K562 (cell line): ENCODE data around the gene NLRP5. TPM values are rescaled to one million over a fixed set of nuclear protein-coding genes. Genes with fewer than 3 reads are reported as not detected.

Experiments used
- ATAC-seq: fragments of 200-7000 bp; cut with Tn5 transposase; 3 replicates; pipeline ENCODE4 v1.9.1; 2020; ENCODE audit warnings: moderate library complexity
- BruUV-seq: library from RNA; stranded (reverse); fragments of 400-500 nt; replicated peaks from 2 replicates; lab custom pipeline; 2021; lab: Mats Ljungman, UMichigan
- CTCF ChIA-PET: fragments of 300-600 bp; formaldehyde crosslinking; extraction: SDS; loops from one replicate; lab custom pipeline; 2021; ENCODE audit warnings: low intra/inter-chr PET ratio; lab: Yijun Ruan, JAX
- POLR2A ChIA-PET: fragments of 300-600, 350-650 bp; sonication (Branson Sonifier 250); formaldehyde crosslinking; extraction: SDS; loops from one replicate; lab custom pipeline; 2021; ENCODE audit warnings: antibody characterized with exemption, inconsistent platforms; lab: Yijun Ruan, JAX
- DNase-seq, 4 experiments: peaks; one replicate each; pipeline versions ENCODE4 v3.0.0 to v3.0.0-alpha.2; 2011 to 2018; ENCODE audit warnings: low spot score in 3 of 4, mixed read lengths in 3 of 4; ENCODE audit errors: extremely low read depth in 1 of 4
- FAIRE-seq: peaks from 2 replicates; lab custom pipeline; 2011; peaks lifted over from hg19 to GRCh38; lab: Jason Lieb, UNC
- H2AFZ ChIP-seq: 2 replicates; pipeline ENCODE4 v1.6.0; 2011; ENCODE audit warnings: low read depth, low read length, control low read depth, inconsistent platforms
- H3K27ac ChIP-seq: fragments of 200-600 bp; 3 replicates; pipeline ENCODE4 v1.8.0; 2011; ENCODE audit warnings: low read depth, mild to moderate bottlenecking, control low read depth, inconsistent platforms, low read length, moderate library complexity, mixed read lengths; ENCODE audit errors: extremely low read depth
- H3K27me3 ChIP-seq, 2 experiments: fragments of 300-600 bp in 1 of 2; 2 replicates in 1 of 2; 3 replicates in 1 of 2; pipeline versions ENCODE4 v1.6.0 to v1.8.0; 2011; ENCODE audit warnings: inconsistent platforms in 2 of 2, low read length in 2 of 2, mild to moderate bottlenecking in 1 of 2, mixed read lengths in 1 of 2, moderate library complexity in 1 of 2; ENCODE audit not compliant: control insufficient read depth in 2 of 2, insufficient read depth in 2 of 2
- H3K36me3 ChIP-seq: fragments of 300-600 bp; 3 replicates; pipeline ENCODE4 v1.8.0; 2011; ENCODE audit warnings: mild to moderate bottlenecking, low read length, inconsistent platforms; ENCODE audit not compliant: control insufficient read depth, insufficient read depth
- H3K4me1 ChIP-seq, 2 experiments: fragments of 200-600 bp in 1 of 2; replicated peaks in 1 of 2; 2 replicates in 1 of 2; 3 replicates in 1 of 2; pipeline versions ENCODE4 v1.5.1 to v1.8.0; 2011; ENCODE audit warnings: inconsistent platforms in 2 of 2, low read length in 2 of 2, mild to moderate bottlenecking in 1 of 2, mixed read lengths in 1 of 2, moderate library complexity in 1 of 2; ENCODE audit not compliant: control insufficient read depth in 2 of 2, insufficient read depth in 2 of 2
- H3K4me2 ChIP-seq: 2 replicates; pipeline ENCODE4 v1.6.1; 2011; ENCODE audit warnings: low read length, control low read depth, inconsistent platforms, mixed read lengths; ENCODE audit not compliant: insufficient read depth
- H3K4me3 ChIP-seq: fragments of 200-600 bp; sonication (generic), shearing (Covaris generic); 2 replicates; pipeline ENCODE4 v1.5.1; 2016; ENCODE audit warnings: control low read depth, inconsistent platforms
- H3K79me2 ChIP-seq: fragments of 200-600 bp; 3 replicates; pipeline ENCODE4 v1.8.0; 2011; ENCODE audit warnings: low read length, inconsistent platforms; ENCODE audit not compliant: control insufficient read depth, insufficient read depth
- H3K9ac ChIP-seq, 2 experiments: 2 replicates each; pipeline versions ENCODE4 v1.6.0 to v1.6.1; 2011; ENCODE audit warnings: low read depth in 2 of 2, low read length in 2 of 2, control low read depth in 1 of 2, inconsistent platforms in 1 of 2, mild to moderate bottlenecking in 1 of 2, mixed read lengths in 1 of 2; ENCODE audit not compliant: insufficient read depth in 1 of 2
- H3K9me1 ChIP-seq: one replicate; pipeline ENCODE4 v1.6.0; 2011; ENCODE audit warnings: inconsistent platforms, mild to moderate bottlenecking, low read length, moderate library complexity; ENCODE audit not compliant: control insufficient read depth, insufficient read depth
- H3K9me3 ChIP-seq: replicated peaks from 2 replicates; pipeline ENCODE4 v1.5.1; 2011; ENCODE audit warnings: low read depth, low read length, inconsistent platforms; ENCODE audit not compliant: control insufficient read depth, insufficient read depth
- H4K20me1 ChIP-seq: replicated peaks from 2 replicates; pipeline ENCODE4 v1.6.1; 2011; ENCODE audit warnings: low read length, inconsistent platforms, mixed read lengths; ENCODE audit not compliant: control insufficient read depth, insufficient read depth
- CBFA2T2 ChIP-seq: fragments of 450-650 bp; conservative IDR thresholded peaks from 2 replicates; pipeline ENCODE4 v1.6.1; 2017; ENCODE audit warnings: mild to moderate bottlenecking
- HNRNPLL ChIP-seq: fragments of 200-400 bp; formaldehyde crosslinking; IDR thresholded peaks from 2 replicates; pipeline ENCODE4 v1.6.1; 2017; ENCODE audit warnings: low read length, low read depth, mild to moderate bottlenecking; ENCODE audit not compliant: poor library complexity, severe bottlenecking
- NCOA4 ChIP-seq: fragments of 450-650 bp; IDR thresholded peaks from 2 replicates; pipeline ENCODE4 v1.6.1; 2018; ENCODE audit warnings: mild to moderate bottlenecking; ENCODE audit not compliant: partially characterized antibody
- NR2C2 ChIP-seq, 2 experiments: fragments of 200-800 bp in 1 of 2; sonication (Bioruptor generic) in 1 of 2; sonication (generic) in 1 of 2; formaldehyde crosslinking in 1 of 2; IDR thresholded peaks; 2 replicates each; pipeline versions ENCODE4 v1.6.1 to v1.8.0; 2016 to 2022; ENCODE audit warnings: mild to moderate bottlenecking in 1 of 2, missing compliant biosample characterization in 1 of 2, missing genetic modification characterization in 1 of 2, missing genetic modification reagents in 1 of 2
- RAD51 ChIP-seq: fragments of 450-650 bp; IDR thresholded peaks from 2 replicates; pipeline ENCODE4 v1.7.1; 2016; ENCODE audit warnings: low read depth, mild to moderate bottlenecking, borderline replicate concordance
- TFAP4 ChIP-seq: sonication (generic); formaldehyde crosslinking; IDR thresholded peaks from 2 replicates; pipeline ENCODE4 v1.8.0; 2022; ENCODE audit warnings: missing genetic modification reagents, mild to moderate bottlenecking, moderate library complexity, borderline replicate concordance
- TFE3 ChIP-seq: fragments of 450-650 bp; formaldehyde crosslinking; IDR thresholded peaks from 2 replicates; pipeline ENCODE4 v1.4.0; 2020; ENCODE audit warnings: mild to moderate bottlenecking, mixed read lengths
- THRB ChIP-seq: fragments of 450-650 bp; formaldehyde crosslinking; conservative IDR thresholded peaks from 2 replicates; pipeline ENCODE4 v1.4.0; 2022; ENCODE audit warnings: mild to moderate bottlenecking, missing genetic modification characterization
- TOE1 ChIP-seq, 2 experiments: fragments of 450-650 bp in 1 of 2; sonication (generic) in 1 of 2; formaldehyde crosslinking in 1 of 2; IDR thresholded peaks; 2 replicates each; pipeline versions ENCODE4 v1.7.1 to v1.8.0; 2016 to 2022; ENCODE audit warnings: borderline replicate concordance in 2 of 2, mild to moderate bottlenecking in 2 of 2, antibody characterized with exemption in 1 of 2, inconsistent platforms in 1 of 2, low read depth in 1 of 2, missing genetic modification reagents in 1 of 2, moderate library complexity in 1 of 2
- ZFX ChIP-seq: sonication (generic); formaldehyde crosslinking; IDR thresholded peaks from 2 replicates; pipeline ENCODE4 v1.8.0; 2022; ENCODE audit warnings: mild to moderate bottlenecking, missing genetic modification reagents, moderate library complexity
- ZNF146 ChIP-seq: IDR thresholded peaks from one replicate; pipeline ENCODE4 v1.6.1; 2018; ENCODE audit warnings: missing compliant biosample characterization; ENCODE audit not compliant: unreplicated experiment
- ZNF644 ChIP-seq: fragments of 200-800 bp; sonication (Bioruptor generic); IDR thresholded peaks from 2 replicates; pipeline ENCODE4 v1.6.1; 2016; ENCODE audit warnings: low read depth, missing genetic modification characterization, missing compliant biosample characterization
- WGBS: fragments of 100-300 bp; shearing (Covaris generic); methylation state at CpG from one replicate; pipeline ENCODE4 v1.1.6; 2016; ENCODE audit warnings: low coverage, mixed read lengths; ENCODE audit not compliant: insufficient coverage; ENCODE audit errors: missing lambda C conversion rate; 5-methylcytosine and 5-hydroxymethylcytosine counted together
- in situ Hi-C: fragments of 300-500 bp; cut with MboI; formaldehyde crosslinking; loops from 4 replicates; pipeline ENCODE4 v1.15.0; 2018; ENCODE audit warnings: inconsistent platforms, mixed read lengths
- intact Hi-C: fragments of 100-400 bp; cut with micrococcal nuclease; formaldehyde crosslinking; loops from 2 replicates; pipeline ENCODE4 v1.14.2; 2022
- polyA plus RNA-seq, 8 experiments: library from polyadenylated mRNA; depleted of rRNA in 4 of 8; stranded (reverse) in 5 of 8; unstranded in 3 of 8; fragments of >200 nt; fragmentation: Nextera tagmentation in 2 of 8; fragmentation: Illumina TruSeq in 1 of 8; extraction: Ambion mirVana in 2 of 8; extraction: Trizol in 1 of 8; gene quantifications; 2 replicates each; pipeline versions ENCODE4 v1.2.1 to v1.2.3, GENCODE V29; 2011 to 2014; ENCODE audit warnings: inconsistent platforms in 1 of 8, missing spikeins in 1 of 8
- total RNA-seq, 7 experiments: library from RNA; depleted of rRNA in 6 of 7; stranded (reverse); fragments of >200 nt in 6 of 7; fragmentation: Illumina TruSeq in 2 of 7; extraction: Trizol in 2 of 7; gene quantifications; 2 replicates each; pipeline versions ENCODE4 v1.2.1 to v1.2.3, GENCODE V29; 2011 to 2021; ENCODE audit warnings: low replicate concordance in 1 of 7

NLRP5 gene
- total and polyA plus RNA-seq, 9 of the 15 experiments (the other 6 are each of a cell fraction or from before 2014, with no cell fraction given), result 0.04 to 0.07 TPM; not detected in 7

DNA sequence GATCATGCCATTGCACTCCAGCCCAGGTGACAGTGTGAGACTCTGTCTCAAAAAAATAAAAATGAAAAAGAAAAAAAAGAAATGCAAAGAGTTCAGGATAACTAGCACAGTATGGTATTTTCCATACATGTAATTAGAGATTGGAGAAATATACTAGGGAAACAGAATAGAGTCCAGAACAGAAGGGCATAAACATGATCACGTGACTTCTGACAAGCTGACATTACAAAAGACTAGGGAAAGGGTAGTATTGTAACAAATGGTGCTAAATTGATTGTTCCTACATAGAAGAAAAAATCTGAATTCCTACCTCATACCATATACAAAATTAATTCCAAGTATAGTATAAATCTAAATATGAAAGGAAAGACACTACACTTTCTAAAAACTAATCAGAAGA, 1.3 kb upstream of the NLRP5 start:
- Histone ChIP-seq H2AFZ (no peak overlapping the region), H3K36me3 (no peaks in the 10 kb centered on the region), H3K9me1 (no peaks in the 10 kb centered on the region), H3K79me2 (no peaks in the 10 kb centered on the region), H3K4me1 (peaks cover 0 to 5% of the 10 kb centered on the region in 2 experiments; a peak in 2 of 5 replicates), H4K20me1 (no peaks in the 10 kb centered on the region), H3K9ac (no peak overlapping the region), H3K4me3 (no peak overlapping the region), H3K9me3 (no peaks in the 10 kb centered on the region), H3K27ac (no peak overlapping the region), H3K27me3 (peaks cover 0 to 4% of the 10 kb centered on the region in 2 experiments; a peak in 2 of 5 replicates), H3K4me2 (no peak overlapping the region)
- in situ Hi-C loops, result no loop called here
- intact Hi-C loops, result no loop called here
- FAIRE-seq (no peak), DNase-seq (no peak), ATAC-seq (no peak)
- ChIA-PET POLR2A (no interaction called here), CTCF (no interaction called here)
- TF ChIP-seq ZNF146 (no peak), TFAP4 (CRISPR knock-in tag) (no peak), ZNF644 (tag) (no peak), NCOA4 (no peak), NR2C2 (CRISPR knock-in tag; IDR thresholded peaks at IDR 0.05) (no peak), NR2C2 (tag; IDR thresholded peaks at IDR 0.05) (no peak), ZFX (CRISPR knock-in tag) (no peak), TOE1 (IDR thresholded peaks at IDR 0.05; ENCODE audit: borderline replicate concordance) (peak; percentile 68), TOE1 (CRISPR knock-in tag; IDR thresholded peaks at IDR 0.05; ENCODE audit: borderline replicate concordance, low read depth) (no peak), TFE3 (CRISPR knock-in tag) (peak; percentile 94), THRB (CRISPR knock-in tag) (no peak), RAD51 (peak; percentile 83), HNRNPLL (no peak), CBFA2T2 (peak; percentile 45; the same call in 1 of the 2 replicates)
- no TSS peak for BruUV-seq
- 0% methylated on average over 1 of the region's 1 CpG for WGBS
